ENCODE measurements around the gene EED.

DNA sequence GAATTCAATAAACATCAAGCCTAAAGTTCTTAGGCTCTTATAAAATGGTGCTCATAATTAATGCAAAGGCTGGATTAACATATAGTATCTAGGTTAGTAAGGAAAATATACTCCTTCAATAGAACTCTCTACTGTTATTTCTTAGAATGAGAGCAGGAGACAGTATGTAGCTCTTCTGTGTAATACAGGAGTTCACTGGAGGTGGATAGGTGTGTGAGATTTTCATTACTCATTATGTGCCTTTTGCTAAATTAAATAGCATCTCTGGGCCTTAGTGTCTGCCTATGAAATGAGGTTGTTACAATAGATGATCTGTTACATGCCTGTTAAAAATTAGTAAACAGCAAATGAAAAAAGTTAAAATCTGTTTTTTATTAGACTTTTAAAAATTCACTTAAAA is 20.6 kb downstream of the EED start:
- TF ChIP-seq EZH2 (IDR thresholded peaks at IDR 0.05; ENCODE audit: insufficient read depth, poor library complexity, severe bottlenecking) (no peak), EZH2phosphoT487 (IDR thresholded peaks at IDR 0.05; ENCODE audit: insufficient read depth, low read depth) (no peak)

Data from GM23248 (cell line).